ENCODE measurements around the gene KCTD16.

DNA sequence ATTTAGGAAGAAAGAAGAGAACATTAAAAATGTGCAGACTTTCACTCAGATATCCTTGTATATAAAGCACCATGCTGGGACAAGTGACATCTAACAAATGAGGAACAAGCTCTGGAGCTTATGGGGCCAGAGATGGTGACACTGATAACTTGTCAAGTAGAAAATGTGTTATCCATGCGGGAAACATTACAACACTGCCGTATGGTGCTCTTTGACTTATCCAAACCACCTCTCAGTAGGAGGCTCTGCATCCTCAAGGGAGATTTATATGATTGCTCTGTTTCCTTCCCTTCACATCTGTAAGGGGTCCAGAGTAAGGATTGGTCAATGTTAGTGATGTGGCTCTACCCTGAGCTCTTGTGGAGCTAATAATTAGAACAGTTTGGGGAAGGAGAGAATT, 23.5 kb downstream of the KCTD16 start:
- TF ChIP-seq, protein P1, sequence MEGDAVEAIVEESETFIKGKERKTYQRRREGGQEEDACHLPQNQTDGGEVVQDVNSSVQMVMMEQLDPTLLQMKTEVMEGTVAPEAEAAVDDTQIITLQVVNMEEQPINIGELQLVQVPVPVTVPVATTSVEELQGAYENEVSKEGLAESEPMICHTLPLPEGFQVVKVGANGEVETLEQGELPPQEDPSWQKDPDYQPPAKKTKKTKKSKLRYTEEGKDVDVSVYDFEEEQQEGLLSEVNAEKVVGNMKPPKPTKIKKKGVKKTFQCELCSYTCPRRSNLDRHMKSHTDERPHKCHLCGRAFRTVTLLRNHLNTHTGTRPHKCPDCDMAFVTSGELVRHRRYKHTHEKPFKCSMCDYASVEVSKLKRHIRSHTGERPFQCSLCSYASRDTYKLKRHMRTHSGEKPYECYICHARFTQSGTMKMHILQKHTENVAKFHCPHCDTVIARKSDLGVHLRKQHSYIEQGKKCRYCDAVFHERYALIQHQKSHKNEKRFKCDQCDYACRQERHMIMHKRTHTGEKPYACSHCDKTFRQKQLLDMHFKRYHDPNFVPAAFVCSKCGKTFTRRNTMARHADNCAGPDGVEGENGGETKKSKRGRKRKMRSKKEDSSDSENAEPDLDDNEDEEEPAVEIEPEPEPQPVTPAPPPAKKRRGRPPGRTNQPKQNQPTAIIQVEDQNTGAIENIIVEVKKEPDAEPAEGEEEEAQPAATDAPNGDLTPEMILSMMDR (conservative IDR thresholded peaks at IDR 0.05 in 1 of 2, IDR thresholded peaks at IDR 0.05 in 1 of 2; ENCODE audit: extremely low read depth in 1 of 2, insufficient read depth in 1 of 2, low read depth in 1 of 2, low read length in 2 of 2): no peak
- no peak for TF ChIP-seq EZH2 (IDR thresholded peaks at IDR 0.05; ENCODE audit: borderline replicate concordance, low read length)
